Lower lobe of right lung (tissue), 2 donors: Measurements from ENCODE around the gene C5orf47. TPM values are rescaled to one million over a fixed set of nuclear protein-coding genes. Genes with fewer than 3 reads are reported as not detected.

ENCODE experiments used
- ATAC-seq, 2 donors: fragments of 200-7000 bp; cut with Tn5 transposase; one replicate each; pipeline ENCODE4 v1.9.1; 2020 to 2022; ENCODE audit warnings: mild to moderate bottlenecking in 2 of 2, moderate library complexity in 2 of 2
- DNase-seq: peaks from one replicate; pipeline ENCODE4 v3.0.0-alpha.2; 2020
- H3K27ac ChIP-seq: fragments of 200-600 bp; one replicate; pipeline ENCODE4 v1.8.0; 2022
- H3K27me3 ChIP-seq: fragments of 200-600 bp; one replicate; pipeline ENCODE4 v1.8.0; 2022; ENCODE audit warnings: low read depth
- H3K36me3 ChIP-seq: fragments of 200-600 bp; one replicate; pipeline ENCODE4 v1.8.0; 2022; ENCODE audit warnings: mild to moderate bottlenecking
- H3K4me1 ChIP-seq: fragments of 200-600 bp; one replicate; pipeline ENCODE4 v1.8.0; 2022
- H3K4me3 ChIP-seq: fragments of 200-600 bp; one replicate; pipeline ENCODE4 v1.8.0; 2022; ENCODE audit warnings: mild to moderate bottlenecking
- H3K9me3 ChIP-seq: fragments of 200-600 bp; one replicate; pipeline ENCODE4 v1.8.0; 2022
- CTCF ChIP-seq: fragments of 200-600 bp; IDR thresholded peaks from one replicate; pipeline ENCODE4 v1.8.0; 2022; ENCODE audit warnings: antibody characterized with exemption, mild to moderate bottlenecking
- intact Hi-C: fragments of 100-400 bp; cut with DNase I; formaldehyde crosslinking; loops from one replicate; pipeline ENCODE4 v1.11.0; 2022
- total RNA-seq: library from RNA; stranded (reverse); fragmentation: NEBNext Ultra II Directional; extraction: Animal tissue kit (Norgen Biotek cat#: 25700); gene quantifications from one replicate; pipeline ENCODE4 v1.2.1, GENCODE V29; 2021
- donor health status: DM: no; HTN: yes; CAD: no; lungs with severe emphysema.

C5orf47 gene
- total RNA-seq, 1 donor from 2014 or later: not detected

GRCh38 chr5:173974688-173975239, 14.2 kb upstream of the C5orf47 start:
- Histone ChIP-seq H3K36me3 (no peaks in the 10 kb centered on the region), H3K4me1 (peaks cover 12% of the 10 kb centered on the region), H3K9me3 (no peaks in the 10 kb centered on the region), H3K27ac (no peak overlapping the region), H3K4me3 (no peak overlapping the region), H3K27me3 (no peaks in the 10 kb centered on the region)
- no peak for TF ChIP-seq CTCF
- intact Hi-C loops: loop anchor here (5.0 kb wide), 1 partner anchor 357 kb away; the partner anchor contains the start of gene BOD1
- DNase-seq (no peak), ATAC-seq (no peak)

GRCh38 chr5:173981185-173981761, 7.7 kb upstream of the C5orf47 start:
- ATAC-seq: no peak
- intact Hi-C loops: no loop called here
- TF ChIP-seq CTCF: no peak

GRCh38 chr5:173984218-173984617, 4.8 kb upstream of the C5orf47 start:
- Histone ChIP-seq H3K9me3 (no peaks in the 10 kb centered on the region), H3K27ac (no peak overlapping the region), H3K4me3 (no peak overlapping the region), H3K4me1 (no peaks in the 10 kb centered on the region), H3K27me3 (peaks cover 9% of the 10 kb centered on the region), H3K36me3 (no peaks in the 10 kb centered on the region)
- no peak for TF ChIP-seq CTCF
- DNase-seq (no peak), ATAC-seq (no peak)
- intact Hi-C loops: no loop called here

More at GRCh38 chr5:173981185-173981761, 7.7 kb upstream of the C5orf47 start:
- Histone ChIP-seq H3K9me3 (no peaks in the 10 kb centered on the region), H3K36me3 (no peaks in the 10 kb centered on the region), H3K4me1 (no peaks in the 10 kb centered on the region), H3K27ac (no peak overlapping the region), H3K4me3 (no peak overlapping the region), H3K27me3 (peaks cover 9% of the 10 kb centered on the region)
- DNase-seq: no peak

GRCh38 chr5:173989432-173990082, 587 bp downstream of the C5orf47 start:
- Histone ChIP-seq H3K27me3 (no peaks in the 10 kb centered on the region), H3K9me3 (no peaks in the 10 kb centered on the region), H3K4me3 (no peak overlapping the region), H3K27ac (no peak overlapping the region), H3K36me3 (no peaks in the 10 kb centered on the region), H3K4me1 (no peaks in the 10 kb centered on the region)
- intact Hi-C loops: no loop called here
- TF ChIP-seq CTCF: no peak
- peak in 1 of 2 donors; percentile 27 for ATAC-seq
- no peak for DNase-seq

- H3K4me1 ChIP-seq: no peaks in the 10 kb centered on the region
- H3K27me3 ChIP-seq: no peaks in the 10 kb centered on the region
- no peaks in the 10 kb centered on the region for H3K36me3 ChIP-seq
- no peak for TF ChIP-seq CTCF
- H3K27ac ChIP-seq: no peak overlapping the region
- no peaks in the 10 kb centered on the region for H3K9me3 ChIP-seq
- ATAC-seq (no peak), DNase-seq (no peak)
- intact Hi-C loops: no loop called here
- H3K4me3 ChIP-seq: no peak overlapping the region
These were observed 8.4 kb downstream of the C5orf47 start for GRCh38 chr5:173997331-173997730.
